ENCODE measurements around the gene PLB1. TPM values are rescaled to one million over a fixed set of nuclear protein-coding genes. Genes with fewer than 3 reads are reported as not detected.

The PLB1 gene
- total RNA-seq, 2 experiments from 2014 or later = not detected

DNA sequence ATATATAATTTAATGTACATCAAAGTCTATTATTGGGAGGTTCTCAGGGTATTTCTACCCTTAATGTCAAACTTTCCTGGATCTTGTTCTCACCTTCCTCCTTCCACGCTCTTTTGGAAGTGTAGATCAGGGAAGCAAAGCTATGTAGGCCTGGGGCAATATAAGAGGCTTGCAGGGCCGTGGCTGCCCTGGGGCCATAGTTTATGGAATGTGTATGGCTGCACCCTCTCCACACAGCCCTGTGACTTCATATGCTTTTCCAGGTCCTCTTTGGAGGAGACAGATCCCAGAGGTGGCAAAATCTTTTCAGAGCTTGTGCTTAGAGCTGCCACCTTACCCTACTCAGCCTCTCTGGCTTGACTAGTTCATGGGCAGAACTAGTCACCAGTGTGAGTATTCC is 82.9 kb downstream of the PLB1 start:
- no peak overlapping the region for H2AFZ ChIP-seq (ENCODE audit: low read length)
- CTCF ChIA-PET (ENCODE audit: unreplicated experiment) = no interaction called here
- no peak for DNase-seq (ENCODE audit: low spot score)
- no peaks in the 10 kb centered on the region for H4K20me1 ChIP-seq (ENCODE audit: insufficient read depth, low read length)
- no TSS peak for BruUV-seq (replicated peaks)
- no peaks in the 10 kb centered on the region for H3K9me2 ChIP-seq (ENCODE audit: insufficient read depth, low read length)
- no peaks in the 10 kb centered on the region for H3K4me1 ChIP-seq (ENCODE audit: insufficient read depth, low read length, poor library complexity, severe bottlenecking)
- H3K79me2 ChIP-seq (ENCODE audit: insufficient read depth, low read depth, low read length) = no peaks in the 10 kb centered on the region
- no peak overlapping the region for H3K4me3 ChIP-seq (ENCODE audit: low read depth, low read length, poor library complexity, severe bottlenecking)
- POLR2A ChIA-PET = interaction anchor here (0.6 to 1.7 kb wide), 2 partner anchors 32 to 152 kb away, joined by 3 to 4 read pairs; no protein-coding TSS in a partner anchor
- intact Hi-C loops (cut with micrococcal nuclease; ENCODE audit: unreplicated experiment) = no loop called here
- H3K36me3 ChIP-seq (ENCODE audit: insufficient read depth, low read length) = no peaks in the 10 kb centered on the region
- no peaks in the 10 kb centered on the region for H3K9me3 ChIP-seq (ENCODE audit: low read length)
- TF ChIP-seq, protein P1, sequence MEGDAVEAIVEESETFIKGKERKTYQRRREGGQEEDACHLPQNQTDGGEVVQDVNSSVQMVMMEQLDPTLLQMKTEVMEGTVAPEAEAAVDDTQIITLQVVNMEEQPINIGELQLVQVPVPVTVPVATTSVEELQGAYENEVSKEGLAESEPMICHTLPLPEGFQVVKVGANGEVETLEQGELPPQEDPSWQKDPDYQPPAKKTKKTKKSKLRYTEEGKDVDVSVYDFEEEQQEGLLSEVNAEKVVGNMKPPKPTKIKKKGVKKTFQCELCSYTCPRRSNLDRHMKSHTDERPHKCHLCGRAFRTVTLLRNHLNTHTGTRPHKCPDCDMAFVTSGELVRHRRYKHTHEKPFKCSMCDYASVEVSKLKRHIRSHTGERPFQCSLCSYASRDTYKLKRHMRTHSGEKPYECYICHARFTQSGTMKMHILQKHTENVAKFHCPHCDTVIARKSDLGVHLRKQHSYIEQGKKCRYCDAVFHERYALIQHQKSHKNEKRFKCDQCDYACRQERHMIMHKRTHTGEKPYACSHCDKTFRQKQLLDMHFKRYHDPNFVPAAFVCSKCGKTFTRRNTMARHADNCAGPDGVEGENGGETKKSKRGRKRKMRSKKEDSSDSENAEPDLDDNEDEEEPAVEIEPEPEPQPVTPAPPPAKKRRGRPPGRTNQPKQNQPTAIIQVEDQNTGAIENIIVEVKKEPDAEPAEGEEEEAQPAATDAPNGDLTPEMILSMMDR (conservative IDR thresholded peaks at IDR 0.05; ENCODE audit: low read length) = no peak
- no peak for TF ChIP-seq EZH2phosphoT487 (IDR thresholded peaks at IDR 0.05; ENCODE audit: borderline replicate concordance, low read depth, low read length)
- H3K4me2 ChIP-seq (ENCODE audit: low read length) = no peak overlapping the region
- H3K27ac ChIP-seq (ENCODE audit: low read depth, low read length, poor library complexity, severe bottlenecking) = no peak overlapping the region

DNA sequence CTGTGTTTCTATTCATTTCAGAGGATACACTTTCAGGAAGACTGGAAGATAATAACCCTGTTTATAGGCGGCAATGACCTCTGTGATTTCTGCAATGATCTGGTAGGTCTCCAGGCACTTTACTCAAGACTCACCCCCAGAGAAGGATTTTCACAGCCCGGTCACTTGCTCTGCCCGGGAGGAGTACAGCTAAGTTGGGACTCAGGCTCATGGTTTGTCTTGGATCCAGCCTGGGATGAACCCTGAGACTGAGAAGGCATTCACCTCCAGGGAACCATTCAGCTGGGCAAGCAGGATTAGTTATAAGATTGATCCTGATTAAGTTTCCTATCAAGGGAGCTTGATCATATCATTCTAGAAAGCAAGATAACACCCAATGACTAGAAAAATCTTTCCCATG is 83.7 kb downstream of the PLB1 start:
- H4K20me1 ChIP-seq (ENCODE audit: insufficient read depth, low read length) = no peaks in the 10 kb centered on the region
- H3K4me3 ChIP-seq (ENCODE audit: low read depth, low read length, poor library complexity, severe bottlenecking) = no peak overlapping the region
- no peaks in the 10 kb centered on the region for H3K4me1 ChIP-seq (ENCODE audit: insufficient read depth, low read length, poor library complexity, severe bottlenecking)
- no peak overlapping the region for H3K27ac ChIP-seq (ENCODE audit: low read depth, low read length, poor library complexity, severe bottlenecking)
- no peaks in the 10 kb centered on the region for H3K9me2 ChIP-seq (ENCODE audit: insufficient read depth, low read length)
- POLR2A ChIA-PET = interaction anchor here (0.6 to 1.7 kb wide), 2 partner anchors 32 to 151 kb away, joined by 3 to 4 read pairs; no protein-coding TSS in a partner anchor
- no peaks in the 10 kb centered on the region for H3K36me3 ChIP-seq (ENCODE audit: insufficient read depth, low read length)
- BruUV-seq (replicated peaks) = no TSS peak
- H3K4me2 ChIP-seq (ENCODE audit: low read length) = no peak overlapping the region
- no peak for TF ChIP-seq EZH2phosphoT487 (IDR thresholded peaks at IDR 0.05; ENCODE audit: borderline replicate concordance, low read depth, low read length)
- TF ChIP-seq, protein P1 (conservative IDR thresholded peaks at IDR 0.05; ENCODE audit: low read length) = no peak
- intact Hi-C loops (cut with micrococcal nuclease; ENCODE audit: unreplicated experiment) = no loop called here
- no peaks in the 10 kb centered on the region for H3K79me2 ChIP-seq (ENCODE audit: insufficient read depth, low read depth, low read length)
- DNase-seq (ENCODE audit: low spot score) = no peak
- no peaks in the 10 kb centered on the region for H3K9me3 ChIP-seq (ENCODE audit: low read length)
- CTCF ChIA-PET (ENCODE audit: unreplicated experiment) = no interaction called here
- no peak overlapping the region for H2AFZ ChIP-seq (ENCODE audit: low read length)

DNA sequence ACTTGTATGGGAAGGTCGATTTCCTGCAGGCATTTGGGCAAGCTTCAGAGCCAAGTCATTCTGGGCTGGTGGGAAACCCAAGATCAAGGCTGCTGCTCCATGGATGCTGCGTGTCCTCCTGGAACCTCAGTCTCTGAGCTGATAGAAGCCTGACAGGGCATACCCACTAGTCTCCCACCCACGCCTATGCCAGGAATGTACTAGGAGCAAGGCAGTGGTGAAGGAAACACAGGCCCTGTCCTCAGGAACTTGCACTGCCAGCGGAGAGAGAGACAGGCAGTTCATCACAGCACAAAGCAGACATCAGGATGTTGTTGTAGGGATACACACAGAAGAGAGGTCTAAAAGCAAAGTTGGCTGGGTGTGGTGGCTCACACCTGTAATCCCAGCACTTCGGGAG is 84.2 kb downstream of the PLB1 start:
- Histone ChIP-seq H4K20me1 (ENCODE audit: insufficient read depth, low read length) (no peaks in the 10 kb centered on the region), H3K9me3 (ENCODE audit: low read length) (no peaks in the 10 kb centered on the region), H3K9me2 (ENCODE audit: insufficient read depth, low read length) (no peaks in the 10 kb centered on the region), H3K4me2 (ENCODE audit: low read length) (no peak overlapping the region), H3K79me2 (ENCODE audit: insufficient read depth, low read depth, low read length) (no peaks in the 10 kb centered on the region), H3K4me3 (ENCODE audit: low read depth, low read length, poor library complexity, severe bottlenecking) (no peak overlapping the region), H2AFZ (ENCODE audit: low read length) (no peak overlapping the region), H3K27ac (ENCODE audit: low read depth, low read length, poor library complexity, severe bottlenecking) (no peak overlapping the region), H3K4me1 (ENCODE audit: insufficient read depth, low read length, poor library complexity, severe bottlenecking) (no peaks in the 10 kb centered on the region), H3K36me3 (ENCODE audit: insufficient read depth, low read length) (no peaks in the 10 kb centered on the region)
- DNase-seq (ENCODE audit: low spot score) = no peak
- no peak for TF ChIP-seq EZH2phosphoT487 (IDR thresholded peaks at IDR 0.05; ENCODE audit: borderline replicate concordance, low read depth, low read length)
- TF ChIP-seq, protein P1 (conservative IDR thresholded peaks at IDR 0.05; ENCODE audit: low read length) = no peak
- CTCF ChIA-PET (ENCODE audit: unreplicated experiment) = no interaction called here
- intact Hi-C loops (cut with micrococcal nuclease; ENCODE audit: unreplicated experiment) = no loop called here
- POLR2A ChIA-PET = interaction anchor here (1.7 kb wide), 1 partner anchor 33 kb away, joined by 4 read pairs; no protein-coding TSS in a partner anchor
- BruUV-seq (replicated peaks) = no TSS peak
